ENCODE measurements around the gene VAV3.
"Not testable (repeated sequence)": the region's sequence is repeated elsewhere in the genome, so short reads cannot be mapped to it uniquely, and the experiment has no call there.

Gene VAV3

GRCh38 chr1:107653005-107653404 lies 312.0 kb downstream of the VAV3 start:
- DNase-seq, result no peak

- DNase-seq, result not testable (repeated sequence)
Observed at GRCh38 chr1:107650825-107651224, 314.2 kb downstream of the VAV3 start.

GRCh38 chr1:107649023-107649422 lies 316.0 kb downstream of the VAV3 start:
- no peak for DNase-seq

GRCh38 chr1:107648071-107648470 lies 316.9 kb downstream of the VAV3 start:
- no peak for DNase-seq

- DNase-seq, result no peak
Observed at GRCh38 chr1:107647012-107647411, 318.0 kb downstream of the VAV3 start.

- no peak for DNase-seq
Observed at GRCh38 chr1:107643766-107644165, 321.2 kb downstream of the VAV3 start.

- DNase-seq, result no peak
Observed at GRCh38 chr1:107640207-107640606, 324.8 kb downstream of the VAV3 start.

GRCh38 chr1:107637101-107637500 lies 327.9 kb downstream of the VAV3 start:
- DNase-seq, result no peak

GRCh38 chr1:107633596-107633995 lies 331.4 kb downstream of the VAV3 start:
- DNase-seq, result no peak

GRCh38 chr1:107626073-107626796 lies 338.7 kb downstream of the VAV3 start:
- no peak for DNase-seq

GRCh38 chr1:107625405-107626029 lies 339.5 kb downstream of the VAV3 start:
- no peak for DNase-seq

GRCh38 chr1:107623431-107623830 lies 341.5 kb downstream of the VAV3 start:
- no peak for DNase-seq

GRCh38 chr1:107622966-107623365 lies 342.0 kb downstream of the VAV3 start:
- DNase-seq, result no peak

GRCh38 chr1:107622535-107622934 lies 342.4 kb downstream of the VAV3 start:
- no peak for DNase-seq

- no peak for DNase-seq
Observed at GRCh38 chr1:107620753-107621152, 344.2 kb downstream of the VAV3 start.

- no peak for DNase-seq
Observed at GRCh38 chr1:107618539-107618938, 346.4 kb downstream of the VAV3 start.

- no peak for DNase-seq
Observed at GRCh38 chr1:107617921-107618320, 347.1 kb downstream of the VAV3 start.

- no peak for DNase-seq
Observed at GRCh38 chr1:107617456-107617855, 347.5 kb downstream of the VAV3 start.

- no peak for DNase-seq
Observed at GRCh38 chr1:107609808-107610207, 355.2 kb downstream of the VAV3 start.

- no peak for DNase-seq
Observed at GRCh38 chr1:107604825-107605224, 360.2 kb downstream of the VAV3 start.

GRCh38 chr1:107600607-107601160 lies 364.3 kb downstream of the VAV3 start:
- DNase-seq, result no peak

GRCh38 chr1:107599220-107599619 lies 365.8 kb downstream of the VAV3 start:
- DNase-seq, result no peak

GRCh38 chr1:107597290-107597689 lies 367.7 kb downstream of the VAV3 start:
- DNase-seq, result no peak

Measured in nucleus accumbens (tissue), 56 donors.